ENCODE results near the gene DLX4.

DLX4 gene

GRCh38 chr17:49946964-49947584 lies 21.9 kb upstream of the DLX4 start:
- H3K27ac ChIP-seq, result no peak overlapping the region
- TF ChIP-seq ZFX (IDR thresholded peaks at IDR 0.05; ENCODE audit: borderline replicate concordance), result no peak
- TF ChIP-seq CTCF (IDR thresholded peaks at IDR 0.05), result no peak

- no peak for TF ChIP-seq ZFX (IDR thresholded peaks at IDR 0.05; ENCODE audit: borderline replicate concordance)
- TF ChIP-seq CTCF (IDR thresholded peaks at IDR 0.05), result no peak
- H3K27ac ChIP-seq, result no peak overlapping the region
Measured at GRCh38 chr17:49949634-49950033, 19.4 kb upstream of the DLX4 start.

GRCh38 chr17:49951362-49952082 lies 17.5 kb upstream of the DLX4 start:
- TF ChIP-seq ZFX (IDR thresholded peaks at IDR 0.05; ENCODE audit: borderline replicate concordance) (no peak), CTCF (IDR thresholded peaks at IDR 0.05) (no peak)
- H3K27ac ChIP-seq, result no peak overlapping the region

- no peak for TF ChIP-seq ZFX (IDR thresholded peaks at IDR 0.05; ENCODE audit: borderline replicate concordance)
- peak; percentile 96 for TF ChIP-seq CTCF (IDR thresholded peaks at IDR 0.05)
- H3K27ac ChIP-seq, result no peak overlapping the region
Measured at GRCh38 chr17:49952209-49952911, 16.6 kb upstream of the DLX4 start.

GRCh38 chr17:49952912-49953497 lies 16.0 kb upstream of the DLX4 start:
- TF ChIP-seq CTCF (IDR thresholded peaks at IDR 0.05) (no peak), ZFX (IDR thresholded peaks at IDR 0.05; ENCODE audit: borderline replicate concordance) (no peak)
- H3K27ac ChIP-seq, result no peak overlapping the region

GRCh38 chr17:49955157-49955556 lies 13.8 kb upstream of the DLX4 start:
- TF ChIP-seq ZFX (IDR thresholded peaks at IDR 0.05; ENCODE audit: borderline replicate concordance) (no peak), CTCF (IDR thresholded peaks at IDR 0.05) (no peak)
- H3K27ac ChIP-seq, result no peak overlapping the region
